Progenitor cell of endocrine pancreas (in vitro differentiated cells): ENCODE data around the gene ZDHHC14. TPM values are rescaled to one million over a fixed set of nuclear protein-coding genes. Genes with fewer than 3 reads are reported as not detected.
"Not testable (repeated sequence)": the region's sequence is repeated elsewhere in the genome, so short reads cannot be mapped to it uniquely, and the experiment has no call there.

Experiments used
- DNase-seq: peaks from one replicate; pipeline ENCODE4 v3.0.0; 2021; ENCODE audit warnings: low spot score; ENCODE audit not compliant: unreplicated experiment
- H3K27ac Mint-ChIP-seq: 2 replicates; pipeline ENCODE4 v1.8.0; 2021; ENCODE audit warnings: mild to moderate bottlenecking, moderate library complexity, mixed read lengths
- H3K27me3 Mint-ChIP-seq: 2 replicates; pipeline ENCODE4 v1.8.0; 2021; ENCODE audit warnings: mixed read lengths
- H3K36me3 Mint-ChIP-seq: 2 replicates; pipeline ENCODE4 v1.8.0; 2022; ENCODE audit warnings: mixed read lengths; ENCODE audit not compliant: insufficient read depth
- H3K4me1 Mint-ChIP-seq: 2 replicates; pipeline ENCODE4 v1.8.0; 2021; ENCODE audit warnings: low read depth, mixed read lengths
- H3K4me3 Mint-ChIP-seq: 2 replicates; pipeline ENCODE4 v1.8.0; 2021; ENCODE audit warnings: low read depth, mild to moderate bottlenecking, moderate library complexity, mixed read lengths
- H3K9me3 Mint-ChIP-seq: 2 replicates; pipeline ENCODE4 v1.8.0; 2021; ENCODE audit warnings: low read depth, mixed read lengths
- total RNA-seq: library from RNA; stranded (reverse); gene quantifications from 2 replicates; pipeline ENCODE4 v1.2.1, GENCODE V29; 2021
- TF ChIP-seq, protein P1 (sequence below): fragments of 200-600 bp; sonication (generic); IDR thresholded peaks from one replicate; pipeline ENCODE4 v1.5.0; 2021; ENCODE audit warnings: antibody characterized with exemption, mild to moderate bottlenecking; ENCODE audit not compliant: unreplicated experiment

The ZDHHC14 gene
- total RNA-seq, 1 donor from 2014 or later: 9.0 TPM

DNA sequence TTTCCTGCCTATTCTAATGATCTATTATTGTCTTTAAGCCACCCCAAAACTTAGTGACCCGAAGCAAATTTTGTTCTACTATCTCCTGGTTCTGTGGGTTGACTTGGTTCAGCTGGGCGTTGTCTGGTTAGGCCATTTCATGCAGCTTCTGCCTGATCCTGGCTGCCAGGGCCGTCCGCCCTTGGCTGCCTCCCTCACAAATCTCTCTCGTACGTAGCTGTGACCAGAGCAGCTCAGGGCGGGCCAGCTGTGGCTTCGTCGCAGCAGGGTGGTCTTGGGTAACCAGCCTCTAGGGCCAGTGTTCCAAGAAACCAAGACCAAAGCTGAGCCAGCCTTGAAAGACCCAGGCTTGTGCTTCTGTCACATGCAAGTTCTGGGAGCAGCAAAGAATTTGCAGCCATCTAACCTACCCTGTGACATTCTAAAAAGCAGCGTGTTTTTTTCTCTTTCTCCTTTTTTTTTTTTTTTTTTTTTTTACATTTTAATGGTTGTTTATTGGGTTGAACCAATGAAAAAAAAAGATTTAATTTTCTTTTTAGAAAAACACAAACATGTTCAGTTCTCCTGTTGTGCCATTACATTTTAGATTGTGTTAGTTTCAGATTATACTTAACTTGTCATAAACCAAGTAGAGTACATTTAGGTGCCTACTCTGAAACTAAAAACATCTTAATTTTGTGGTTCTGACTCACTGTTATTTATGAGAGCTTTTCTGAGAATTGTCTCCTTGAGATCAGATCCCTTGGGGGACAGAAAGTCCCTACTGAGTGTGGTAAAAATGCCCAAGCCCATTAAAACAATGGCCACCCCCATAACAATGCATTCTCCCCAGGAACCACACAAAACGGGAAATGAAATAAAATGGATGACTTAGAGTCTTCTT lies 83.9 kb downstream of the ZDHHC14 start:
- no peak overlapping the region for H3K27ac Mint-ChIP-seq
- TF ChIP-seq, protein P1, sequence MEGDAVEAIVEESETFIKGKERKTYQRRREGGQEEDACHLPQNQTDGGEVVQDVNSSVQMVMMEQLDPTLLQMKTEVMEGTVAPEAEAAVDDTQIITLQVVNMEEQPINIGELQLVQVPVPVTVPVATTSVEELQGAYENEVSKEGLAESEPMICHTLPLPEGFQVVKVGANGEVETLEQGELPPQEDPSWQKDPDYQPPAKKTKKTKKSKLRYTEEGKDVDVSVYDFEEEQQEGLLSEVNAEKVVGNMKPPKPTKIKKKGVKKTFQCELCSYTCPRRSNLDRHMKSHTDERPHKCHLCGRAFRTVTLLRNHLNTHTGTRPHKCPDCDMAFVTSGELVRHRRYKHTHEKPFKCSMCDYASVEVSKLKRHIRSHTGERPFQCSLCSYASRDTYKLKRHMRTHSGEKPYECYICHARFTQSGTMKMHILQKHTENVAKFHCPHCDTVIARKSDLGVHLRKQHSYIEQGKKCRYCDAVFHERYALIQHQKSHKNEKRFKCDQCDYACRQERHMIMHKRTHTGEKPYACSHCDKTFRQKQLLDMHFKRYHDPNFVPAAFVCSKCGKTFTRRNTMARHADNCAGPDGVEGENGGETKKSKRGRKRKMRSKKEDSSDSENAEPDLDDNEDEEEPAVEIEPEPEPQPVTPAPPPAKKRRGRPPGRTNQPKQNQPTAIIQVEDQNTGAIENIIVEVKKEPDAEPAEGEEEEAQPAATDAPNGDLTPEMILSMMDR: no peak
- H3K4me3 Mint-ChIP-seq: no peak overlapping the region
- DNase-seq: no peak
- H3K4me1 Mint-ChIP-seq: peaks cover 11% of the 10 kb centered on the region
- H3K9me3 Mint-ChIP-seq: no peaks in the 10 kb centered on the region
- no peaks in the 10 kb centered on the region for H3K36me3 Mint-ChIP-seq
- peaks cover 4% of the 10 kb centered on the region for H3K27me3 Mint-ChIP-seq

DNA sequence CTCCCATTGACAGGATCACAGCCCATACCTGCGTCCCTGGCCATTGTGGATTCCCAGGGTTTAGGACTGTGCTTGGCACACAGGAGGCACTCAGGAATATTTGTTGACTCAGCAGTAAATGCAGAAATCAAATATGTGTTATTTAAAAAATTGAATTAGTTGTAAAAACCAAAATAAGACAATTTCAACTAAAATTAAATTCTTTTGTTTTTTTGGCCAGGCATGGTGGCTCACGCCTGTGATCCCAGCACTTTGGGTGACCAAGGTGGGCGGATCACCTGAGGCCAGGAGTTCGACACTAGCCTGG lies 85.3 kb downstream of the ZDHHC14 start:
- H3K27ac Mint-ChIP-seq: no peak overlapping the region
- peaks cover 3% of the 10 kb centered on the region for H3K4me1 Mint-ChIP-seq
- H3K4me3 Mint-ChIP-seq: no peak overlapping the region
- DNase-seq: no peak
- TF ChIP-seq, protein P1: no peak
- H3K9me3 Mint-ChIP-seq: no peaks in the 10 kb centered on the region
- no peaks in the 10 kb centered on the region for H3K36me3 Mint-ChIP-seq
- H3K27me3 Mint-ChIP-seq: peaks cover 4% of the 10 kb centered on the region

DNA sequence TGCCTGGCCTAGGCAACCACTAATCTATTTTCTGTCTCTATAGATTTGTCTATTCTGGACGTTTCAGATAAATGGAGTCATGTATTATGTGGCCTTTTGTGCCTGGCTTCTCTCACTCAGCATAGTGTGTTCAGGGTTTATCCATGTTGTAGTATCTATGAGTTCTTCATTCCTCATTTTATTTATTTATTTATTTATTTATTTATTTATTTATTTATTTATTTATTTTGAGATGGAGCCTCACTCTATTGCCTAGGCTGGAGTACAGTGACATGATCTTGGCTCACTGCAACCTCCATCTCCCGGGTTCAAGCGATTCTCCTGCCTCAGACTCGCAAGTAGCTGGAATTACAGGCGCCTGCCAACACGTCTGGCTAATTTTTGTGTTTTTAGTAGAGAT lies 86.3 kb downstream of the ZDHHC14 start:
- not testable (repeated sequence) for H3K9me3 Mint-ChIP-seq, H3K27me3 Mint-ChIP-seq, DNase-seq, H3K36me3 Mint-ChIP-seq, H3K27ac Mint-ChIP-seq, H3K4me3 Mint-ChIP-seq, H3K4me1 Mint-ChIP-seq

DNA sequence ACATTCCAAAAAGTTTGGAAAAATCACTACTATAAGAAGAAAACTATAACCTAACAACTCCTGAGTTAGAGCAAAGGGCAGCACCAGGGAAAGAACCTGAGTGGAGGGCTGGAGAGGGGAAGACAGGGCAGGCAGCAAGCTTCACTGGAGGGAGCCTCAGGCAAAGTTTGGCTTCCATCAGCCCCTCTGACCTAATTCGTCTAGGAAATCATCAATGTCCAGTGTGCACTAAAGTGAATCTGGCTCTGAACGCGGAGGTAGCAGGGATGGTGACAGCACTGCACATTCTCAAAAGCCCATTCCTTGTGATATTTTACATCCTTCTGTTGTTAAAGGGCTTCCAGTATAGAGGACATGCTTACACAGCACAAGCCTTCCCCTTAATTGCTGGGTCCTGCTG lies 87.1 kb downstream of the ZDHHC14 start:
- Mint-ChIP-seq H3K4me3 (no peak overlapping the region), H3K36me3 (no peaks in the 10 kb centered on the region), H3K4me1 (no peaks in the 10 kb centered on the region), H3K27ac (no peak overlapping the region), H3K9me3 (no peaks in the 10 kb centered on the region), H3K27me3 (peaks cover 4% of the 10 kb centered on the region)
- TF ChIP-seq, protein P1: no peak
- DNase-seq: no peak

DNA sequence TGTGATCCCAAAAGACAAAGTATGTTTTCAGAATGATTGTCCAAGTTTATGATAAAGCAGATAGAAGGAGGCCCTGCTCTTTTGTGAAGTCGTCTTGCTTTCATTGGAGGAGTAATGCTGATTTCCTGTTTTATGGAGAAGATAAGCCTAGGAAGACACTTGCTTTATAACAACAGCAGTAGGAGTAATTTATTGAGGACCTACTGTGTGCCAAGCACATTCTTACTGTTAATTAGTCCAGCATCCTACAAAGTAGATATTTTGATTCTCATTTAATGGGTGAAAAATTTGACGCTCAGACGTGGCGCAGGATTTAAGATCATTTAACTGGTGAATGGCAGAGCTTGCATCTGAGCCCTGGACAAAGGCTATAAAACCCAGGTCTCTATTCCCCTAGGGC lies 87.6 kb downstream of the ZDHHC14 start:
- TF ChIP-seq, protein P1: no peak
- Mint-ChIP-seq H3K4me1 (no peaks in the 10 kb centered on the region), H3K27ac (no peak overlapping the region), H3K4me3 (no peak overlapping the region), H3K9me3 (no peaks in the 10 kb centered on the region), H3K27me3 (peaks cover 4% of the 10 kb centered on the region), H3K36me3 (no peaks in the 10 kb centered on the region)
- no peak for DNase-seq

DNA sequence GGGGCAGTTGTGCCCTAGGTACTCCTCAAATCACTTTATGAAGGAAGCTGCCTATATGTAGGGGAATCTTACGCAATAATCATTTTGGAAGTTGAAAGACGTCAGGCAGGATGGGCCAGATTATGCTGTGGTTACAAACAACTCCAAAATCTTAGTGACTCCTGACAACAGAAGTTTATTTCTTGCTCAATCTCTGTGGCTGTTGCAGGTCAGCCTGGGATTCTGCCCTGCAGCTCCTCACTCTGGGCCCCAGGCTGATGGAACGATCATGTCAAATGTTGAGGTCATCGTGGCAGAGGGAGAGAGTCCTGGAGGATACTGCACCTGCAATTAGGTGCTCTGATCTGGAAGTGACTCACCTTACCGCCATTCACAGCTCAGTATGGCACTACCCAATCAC lies 88.4 kb downstream of the ZDHHC14 start:
- Mint-ChIP-seq H3K4me3 (no peak overlapping the region), H3K36me3 (no peaks in the 10 kb centered on the region), H3K9me3 (no peaks in the 10 kb centered on the region), H3K4me1 (no peaks in the 10 kb centered on the region), H3K27ac (no peak overlapping the region), H3K27me3 (peaks cover 4% of the 10 kb centered on the region)
- TF ChIP-seq, protein P1: no peak
- no peak for DNase-seq
